GM06990 (cell line): Measurements from ENCODE around the gene IL1RAP.
"Not testable (repeated sequence)": the region's sequence is repeated elsewhere in the genome, so short reads cannot be mapped to it uniquely, and the experiment has no call there.

Experiments
- DNase-seq: peaks from one replicate; pipeline ENCODE4 v3.0.0-alpha.2; 2011; ENCODE audit not compliant: insufficient read length; ENCODE audit errors: extremely low read depth
- H3K27me3 ChIP-seq: replicated peaks from 2 replicates; pipeline ENCODE4 v1.6.0; 2011; ENCODE audit warnings: low read length; ENCODE audit not compliant: control insufficient read depth, insufficient read depth
- H3K36me3 ChIP-seq: 2 replicates; pipeline ENCODE4 v1.5.1; 2011; ENCODE audit warnings: low read length; ENCODE audit not compliant: control insufficient read depth, insufficient read depth
- H3K4me3 ChIP-seq: replicated peaks from 2 replicates; pipeline ENCODE4 v1.5.1; 2011; ENCODE audit warnings: low read depth, mild to moderate bottlenecking, control low read depth, low read length
- CTCF ChIP-seq: IDR thresholded peaks from 2 replicates; pipeline ENCODE4 v1.5.1; 2011; ENCODE audit warnings: low read length, control low read depth, mild to moderate bottlenecking, inconsistent platforms; ENCODE audit not compliant: insufficient read depth, poor library complexity, severe bottlenecking

Gene IL1RAP

GRCh38 chr3:190658106-190658505 is 144.2 kb downstream of the IL1RAP start:
- no peaks in the 10 kb centered on the region; the same call in 1 of the 2 replicates for H3K27me3 ChIP-seq
- TF ChIP-seq CTCF, result no peak
- DNase-seq, result no peak
- no peaks in the 10 kb centered on the region for H3K36me3 ChIP-seq
- H3K4me3 ChIP-seq, result no peak overlapping the region

GRCh38 chr3:190666821-190667220 is 152.9 kb downstream of the IL1RAP start:
- DNase-seq, result no peak
- no peak for TF ChIP-seq CTCF
- no peak overlapping the region for H3K4me3 ChIP-seq
- H3K27me3 ChIP-seq, result no peaks in the 10 kb centered on the region
- H3K36me3 ChIP-seq, result no peaks in the 10 kb centered on the region

- Histone ChIP-seq H3K4me3 (no peak overlapping the region), H3K27me3 (no peaks in the 10 kb centered on the region), H3K36me3 (no peaks in the 10 kb centered on the region)
- no peak for TF ChIP-seq CTCF
- no peak for DNase-seq
Observed at GRCh38 chr3:190671658-190672057, 157.8 kb downstream of the IL1RAP start.

GRCh38 chr3:190673148-190673547 is 159.3 kb downstream of the IL1RAP start:
- no peak for DNase-seq

GRCh38 chr3:190676481-190676880 is 162.6 kb downstream of the IL1RAP start:
- no peak for TF ChIP-seq CTCF
- Histone ChIP-seq H3K4me3 (no peak overlapping the region), H3K36me3 (no peaks in the 10 kb centered on the region), H3K27me3 (no peaks in the 10 kb centered on the region)
- no peak for DNase-seq

More at GRCh38 chr3:190673148-190673547, 159.3 kb downstream of the IL1RAP start:
- Histone ChIP-seq H3K36me3 (no peaks in the 10 kb centered on the region), H3K27me3 (no peaks in the 10 kb centered on the region), H3K4me3 (no peak overlapping the region)
- no peak for TF ChIP-seq CTCF

- DNase-seq, result no peak
- Histone ChIP-seq H3K27me3 (no peaks in the 10 kb centered on the region), H3K4me3 (no peak overlapping the region), H3K36me3 (no peaks in the 10 kb centered on the region)
- no peak for TF ChIP-seq CTCF
Observed at GRCh38 chr3:190677001-190677400, 163.1 kb downstream of the IL1RAP start.

- DNase-seq, H3K27me3 ChIP-seq, H3K4me3 ChIP-seq, H3K36me3 ChIP-seq: not testable (repeated sequence)
Observed at GRCh38 chr3:190677868-190678267, 164.0 kb downstream of the IL1RAP start.
